ENCODE results near the gene MICA.
"Not testable (repeated sequence)": the region's sequence is repeated elsewhere in the genome, so short reads cannot be mapped to it uniquely, and the experiment has no call there.

MICA gene

DNA sequence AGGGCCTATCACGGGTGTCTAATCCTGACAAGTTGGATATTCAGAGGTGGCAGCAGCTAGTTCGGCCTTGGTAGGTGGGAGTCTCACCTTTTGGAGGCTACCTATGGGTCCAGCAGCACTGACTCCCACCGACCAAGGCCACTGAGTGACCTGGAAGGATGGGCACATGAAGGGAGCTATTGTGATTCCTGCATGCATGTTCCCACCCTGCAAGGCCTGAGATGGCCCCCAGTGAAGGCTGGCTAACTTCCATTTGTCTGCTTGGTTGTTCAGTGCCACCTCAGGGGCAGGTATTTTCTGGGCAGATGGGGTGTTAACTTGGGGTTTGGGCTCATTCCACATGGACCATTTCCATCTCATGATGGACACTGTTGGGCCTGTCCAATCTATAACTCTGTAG is 18.4 kb upstream of the MICA start:
- DNase-seq, result no peak

DNA sequence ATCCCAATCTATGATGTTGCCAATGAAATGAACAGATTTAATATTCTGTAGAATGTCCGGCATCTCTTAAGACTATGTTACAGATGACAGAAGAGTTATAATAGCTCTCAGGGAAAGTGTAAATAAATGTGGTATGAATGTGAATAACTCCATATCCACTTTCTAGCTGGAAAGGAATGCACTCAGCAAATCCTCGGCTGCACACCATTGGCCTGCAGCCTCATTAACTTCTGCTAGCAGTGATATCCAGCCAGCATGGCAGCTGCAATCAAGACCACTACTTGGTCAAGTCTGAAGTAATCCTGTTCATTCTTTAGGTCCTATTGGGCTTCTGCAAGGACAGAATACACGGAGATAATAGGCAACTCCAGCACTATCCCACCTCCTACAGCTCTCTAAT is 17.3 kb upstream of the MICA start:
- no peak for DNase-seq

DNA sequence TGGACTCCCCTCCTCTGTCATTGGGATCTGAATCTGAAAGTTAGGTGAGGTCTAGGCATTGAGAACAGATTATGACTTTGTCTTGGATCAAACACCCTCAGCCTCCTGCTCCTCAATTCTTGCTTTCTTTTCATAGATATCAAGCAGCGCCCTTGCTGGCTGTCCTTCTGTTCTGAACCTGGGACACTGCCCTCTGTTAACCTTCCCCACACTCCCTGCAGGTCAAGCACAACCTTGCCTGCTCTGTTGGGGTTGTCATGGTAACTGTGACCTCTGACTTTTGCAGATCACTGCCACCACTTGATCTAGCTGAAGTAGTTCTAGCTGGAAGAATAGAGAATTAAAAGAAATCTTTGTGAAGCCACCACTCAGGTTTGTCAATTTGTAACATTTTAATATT is 16.4 kb upstream of the MICA start:
- no peak for DNase-seq

DNA sequence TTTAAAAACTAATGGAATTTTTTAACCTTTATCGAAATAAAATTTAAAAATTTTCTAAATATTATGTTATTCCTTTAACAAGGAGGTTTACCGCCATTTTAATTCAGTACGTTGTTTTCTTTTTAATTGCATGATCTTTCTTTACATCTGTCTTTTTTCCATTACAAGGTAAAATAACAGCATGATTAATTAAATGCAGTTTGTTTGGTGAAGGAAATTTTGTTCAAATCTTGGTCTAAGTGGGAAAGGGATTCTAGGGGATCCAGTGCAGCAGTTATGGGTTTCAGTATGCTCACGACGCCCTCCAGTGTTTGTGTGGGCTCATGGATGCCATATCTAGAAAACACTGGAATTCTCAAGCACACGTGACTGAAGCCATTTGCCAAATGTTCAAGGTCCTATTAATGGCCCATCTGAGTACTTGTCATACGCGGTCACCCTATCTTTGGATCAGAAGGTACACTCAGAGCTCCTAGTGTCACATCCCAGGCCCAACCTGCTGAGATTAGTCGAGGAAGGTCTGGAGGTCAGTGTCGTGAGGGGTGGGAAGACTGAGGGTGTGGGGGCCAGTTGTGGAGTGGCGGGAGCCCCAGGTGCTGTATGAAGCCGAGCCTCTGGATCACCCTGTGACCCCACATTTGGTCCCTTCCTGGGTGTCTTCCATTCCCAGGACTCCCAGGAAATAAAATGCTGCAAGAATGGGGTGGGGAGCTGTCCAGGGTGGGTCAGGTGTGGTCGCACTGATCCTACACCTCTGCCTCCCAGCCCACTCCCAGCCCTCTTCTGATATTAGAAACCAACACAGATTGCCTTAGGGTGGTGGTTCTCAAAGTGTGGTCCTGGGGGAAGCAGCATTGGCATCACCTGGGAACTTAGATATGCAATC is 14.2 kb upstream of the MICA start:
- DNase-seq, result not testable (repeated sequence)

DNA sequence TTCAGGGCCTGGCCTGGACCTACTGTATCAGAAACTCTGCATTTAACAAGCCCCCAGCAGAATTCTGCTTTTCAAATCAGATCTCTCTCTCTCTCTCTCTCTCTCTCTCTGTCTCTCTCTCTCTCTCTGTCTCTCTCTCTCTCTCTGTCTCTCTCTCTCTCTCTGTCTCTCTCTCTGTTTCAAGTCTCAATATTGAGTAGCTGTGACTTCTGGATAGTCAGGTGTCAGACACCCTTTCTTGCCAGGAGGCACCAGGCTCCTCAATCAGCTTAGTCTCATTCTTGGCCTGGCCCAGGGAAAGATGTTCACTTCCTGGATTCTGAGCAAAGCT is 13.6 kb upstream of the MICA start:
- not testable (repeated sequence) for DNase-seq

DNA sequence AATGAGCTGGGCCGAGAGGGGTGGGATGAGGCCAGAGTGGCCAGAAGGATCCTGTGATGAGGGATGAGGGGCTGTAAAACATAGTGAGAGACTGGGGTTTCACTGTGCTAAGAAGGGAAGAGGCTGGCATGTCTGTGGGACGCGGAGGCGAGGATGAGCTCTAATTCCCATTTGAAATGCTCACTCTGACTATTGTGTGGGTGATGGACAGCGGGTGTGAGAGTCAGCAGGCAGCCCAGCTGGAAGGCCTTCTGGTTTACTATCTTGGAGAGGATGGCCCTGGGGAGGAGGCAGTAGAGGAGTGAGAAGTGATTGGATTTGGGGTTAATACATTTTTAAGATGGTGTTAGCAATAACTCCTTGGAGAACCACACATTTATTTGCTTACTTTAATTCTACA is 9.5 kb upstream of the MICA start:
- DNase-seq, result no peak

DNA sequence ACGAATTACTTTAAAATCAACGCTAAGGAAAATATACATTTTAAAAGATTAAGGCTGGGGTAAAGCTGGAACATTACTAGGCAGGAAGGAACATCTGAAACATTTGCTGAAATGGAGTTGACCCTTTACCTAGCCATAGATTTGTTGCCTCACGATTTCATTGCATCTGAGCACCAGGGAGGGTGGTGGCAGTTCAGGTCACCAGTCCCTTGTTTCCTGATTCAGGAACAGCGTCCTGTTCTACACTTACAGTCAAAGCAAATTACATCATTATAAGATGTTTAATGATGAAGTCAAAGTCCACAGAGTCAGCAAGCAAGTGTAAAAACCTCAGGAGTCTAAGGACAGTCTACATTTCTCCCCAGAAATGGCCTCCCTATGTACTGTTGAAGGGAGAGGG is 9.0 kb upstream of the MICA start:
- no peak for DNase-seq

DNA sequence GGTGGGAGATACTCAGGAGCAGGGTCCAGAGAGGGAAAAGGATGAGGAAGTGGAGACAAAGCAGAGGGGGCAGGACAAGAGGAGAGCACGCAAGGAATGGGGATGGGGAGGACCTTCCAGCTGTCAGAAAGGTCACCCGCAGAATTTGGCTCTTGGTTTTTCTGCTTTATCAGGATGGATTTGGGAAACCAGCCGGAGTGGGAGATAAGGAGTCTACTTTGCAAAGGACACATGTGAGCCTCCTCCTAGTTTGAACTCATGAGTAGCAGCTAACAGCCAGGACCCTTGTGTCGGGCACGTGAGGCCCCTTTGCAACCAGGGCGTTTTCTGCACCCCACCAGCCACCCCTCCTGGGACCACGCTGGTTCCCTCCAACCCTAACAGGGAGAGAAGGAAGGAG is 7.6 kb upstream of the MICA start:
- no peak for DNase-seq

DNA sequence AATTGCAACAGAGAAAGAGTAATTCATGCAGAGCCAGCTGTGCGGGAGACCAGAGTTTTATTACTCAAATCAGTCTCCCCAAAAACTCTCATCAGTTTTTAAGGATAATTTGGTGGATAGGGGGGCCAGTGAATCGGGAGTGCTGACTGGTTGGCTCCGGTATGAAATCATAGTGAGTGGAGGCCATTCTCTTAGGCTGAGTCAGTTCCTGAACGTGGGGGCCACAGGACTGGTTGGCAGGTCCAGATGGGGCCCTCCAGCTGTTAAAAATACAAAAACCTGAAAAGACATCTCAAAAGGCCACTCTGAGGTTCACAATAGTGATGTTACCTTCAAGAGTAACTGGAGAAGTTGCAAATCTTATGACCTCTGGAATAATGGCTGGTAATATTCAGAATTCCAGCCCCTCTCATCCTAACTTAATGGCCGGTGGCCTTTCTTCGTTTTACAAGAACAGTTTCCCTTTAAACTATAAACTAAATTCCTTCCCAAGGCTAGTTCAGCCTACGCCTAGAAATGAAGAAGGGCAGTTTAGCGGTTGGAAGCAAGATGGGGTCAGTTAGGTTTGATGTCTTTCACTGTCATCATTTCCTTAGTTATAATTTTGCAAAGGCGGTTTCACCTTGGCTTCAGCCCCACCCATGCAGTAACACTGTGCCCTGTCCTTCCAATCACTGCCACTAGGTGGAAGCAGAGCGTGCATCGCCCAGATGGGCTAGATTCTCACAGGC is 6.8 kb upstream of the MICA start:
- peak; percentile 50 for DNase-seq

DNA sequence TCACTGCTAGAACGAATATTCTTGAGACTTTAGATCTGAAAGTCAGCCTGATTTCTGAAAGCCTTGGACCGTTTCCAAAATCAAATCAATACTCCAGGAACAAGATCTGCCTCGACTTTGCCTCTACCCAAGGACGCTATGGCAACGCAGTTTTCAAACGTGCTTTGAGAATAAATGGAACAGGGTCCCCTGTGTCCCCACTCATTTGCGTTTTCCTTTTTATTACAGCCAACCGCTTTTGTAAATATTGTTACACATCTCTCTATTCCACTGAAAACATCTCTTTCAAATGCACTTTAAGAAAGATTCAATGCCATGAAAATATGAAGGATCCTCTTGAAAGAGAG is 6.3 kb upstream of the MICA start:
- DNase-seq, result not testable (repeated sequence)

DNA sequence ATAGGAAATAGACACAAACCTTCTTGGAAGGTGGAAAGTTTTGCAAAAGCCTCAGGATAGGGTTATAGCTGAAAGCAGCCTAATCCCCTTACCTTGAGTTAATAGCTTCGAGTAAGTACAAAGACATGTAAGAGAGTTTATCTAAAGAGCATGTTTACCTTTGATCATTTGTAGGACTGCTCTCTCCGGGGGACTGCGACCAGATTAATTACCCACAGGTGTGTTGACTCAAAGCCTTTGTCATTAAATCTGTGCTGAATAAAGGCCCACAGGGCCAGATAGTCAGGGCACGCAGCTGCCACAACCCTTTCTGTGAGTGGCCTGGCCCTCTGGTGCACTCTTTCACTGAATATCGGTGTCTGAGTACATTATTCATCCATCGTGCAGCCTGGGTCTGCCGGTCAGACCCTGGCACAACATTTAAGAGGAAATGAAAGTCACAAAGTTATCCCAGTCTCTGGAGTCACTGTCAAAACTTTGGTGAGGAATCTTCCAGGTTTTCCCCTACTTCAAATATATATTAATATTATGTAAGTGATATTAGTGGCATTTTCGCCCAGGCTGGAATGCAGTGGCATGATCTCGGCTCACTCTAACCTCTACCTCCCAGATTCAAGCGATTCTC is 5.4 kb upstream of the MICA start:
- no peak for DNase-seq

DNA sequence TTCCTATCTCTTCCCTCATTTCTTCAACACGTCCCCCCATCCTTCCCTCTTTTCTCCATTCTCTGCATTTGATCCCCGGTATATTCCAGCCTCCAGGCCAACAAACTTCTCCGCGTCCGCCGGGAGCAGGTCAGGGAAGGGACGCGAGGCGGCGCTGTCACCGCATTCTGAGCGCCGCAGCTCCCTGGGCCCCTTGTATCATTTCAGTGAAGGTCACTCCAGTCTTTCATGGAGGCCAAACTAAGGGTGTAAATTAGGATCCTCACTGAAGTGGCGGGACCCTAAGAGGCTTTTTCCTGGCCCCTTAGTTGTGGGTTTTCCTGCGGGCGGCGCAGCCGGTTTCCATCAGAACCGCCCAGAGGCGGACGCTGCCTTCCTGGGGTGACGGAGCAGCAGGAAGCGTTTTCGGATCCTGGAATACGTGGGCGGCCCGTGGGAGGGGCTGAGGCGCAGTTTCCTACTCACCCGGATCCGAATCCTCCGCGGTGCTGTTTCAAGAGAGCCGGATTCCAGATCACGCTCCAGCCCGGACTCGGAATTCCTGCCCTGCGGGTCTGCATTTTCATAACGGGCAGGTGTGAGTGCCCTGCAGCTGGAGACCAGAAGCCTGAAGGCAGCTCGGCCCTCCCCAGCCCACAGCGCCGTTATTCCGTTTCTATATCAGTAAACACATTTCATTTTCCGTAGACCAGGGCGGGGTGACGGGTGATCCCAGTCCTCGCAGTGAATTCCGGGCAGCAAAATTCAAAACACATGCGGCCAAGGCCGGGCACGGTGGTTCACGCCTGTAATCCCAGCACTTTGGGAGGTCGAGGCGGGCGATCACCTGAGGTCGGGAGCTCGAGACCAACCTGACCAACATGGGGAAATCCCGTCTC is 3.6 kb upstream of the MICA start:
- no peak for DNase-seq

DNA sequence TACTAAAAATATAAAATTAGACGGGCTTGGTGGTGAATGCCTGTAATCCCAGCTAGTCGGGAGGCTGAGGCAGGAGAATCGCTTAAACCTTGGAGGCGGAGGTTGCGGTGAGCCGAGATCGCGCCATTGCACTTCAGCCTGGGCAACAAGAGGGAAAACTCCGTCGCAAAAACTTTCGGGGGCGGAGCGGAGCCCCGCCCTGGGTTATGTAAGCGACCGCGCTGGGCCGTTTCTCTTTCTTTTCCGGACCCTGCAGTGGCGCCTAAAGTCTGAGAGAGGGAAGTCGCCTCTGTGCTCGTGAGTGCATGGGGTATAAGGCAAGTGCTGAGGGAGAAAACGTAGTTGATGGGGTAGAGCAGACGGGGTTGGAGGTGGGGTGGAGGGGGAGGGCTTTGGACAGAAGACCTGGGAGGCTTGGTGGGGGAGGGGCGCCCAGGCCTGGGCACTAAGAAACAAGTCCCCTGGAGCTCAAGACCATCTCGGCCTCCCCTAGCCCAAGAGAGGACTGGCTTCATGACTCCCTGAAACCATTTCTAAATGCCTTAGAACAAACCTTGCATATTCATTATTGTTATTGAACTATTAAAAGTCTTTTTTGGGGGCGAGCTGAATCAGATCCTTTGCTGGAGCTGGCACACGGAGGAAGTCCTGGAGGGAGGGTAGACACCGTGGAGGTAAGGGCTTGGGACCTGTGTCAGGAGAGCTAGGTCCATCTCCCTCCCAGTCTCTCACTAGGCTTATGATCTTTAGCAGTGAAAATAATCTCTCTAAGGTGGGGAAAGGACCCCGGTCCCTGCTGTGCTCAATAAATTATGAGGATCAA is 2.7 kb upstream of the MICA start:
- no peak for DNase-seq

DNA sequence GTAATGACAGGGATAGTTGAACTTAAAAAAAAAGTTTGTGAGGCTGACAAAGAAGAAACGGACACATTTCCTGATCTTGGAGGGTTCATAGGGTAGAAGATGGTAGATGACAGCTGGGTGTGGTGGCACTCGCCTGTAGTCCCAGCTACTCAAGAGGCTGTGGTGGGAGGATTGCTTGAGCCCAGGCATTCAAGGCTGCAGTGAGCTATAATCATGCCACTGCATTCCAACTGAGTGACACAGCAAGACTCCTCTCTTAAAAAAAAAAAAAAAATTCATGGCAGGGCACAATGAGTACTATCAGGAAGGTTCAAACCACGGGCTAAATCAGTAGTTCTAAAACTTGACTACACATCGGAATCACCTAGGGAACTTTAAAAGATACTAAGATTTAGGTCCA is 2.0 kb upstream of the MICA start:
- DNase-seq, result no peak

DNA sequence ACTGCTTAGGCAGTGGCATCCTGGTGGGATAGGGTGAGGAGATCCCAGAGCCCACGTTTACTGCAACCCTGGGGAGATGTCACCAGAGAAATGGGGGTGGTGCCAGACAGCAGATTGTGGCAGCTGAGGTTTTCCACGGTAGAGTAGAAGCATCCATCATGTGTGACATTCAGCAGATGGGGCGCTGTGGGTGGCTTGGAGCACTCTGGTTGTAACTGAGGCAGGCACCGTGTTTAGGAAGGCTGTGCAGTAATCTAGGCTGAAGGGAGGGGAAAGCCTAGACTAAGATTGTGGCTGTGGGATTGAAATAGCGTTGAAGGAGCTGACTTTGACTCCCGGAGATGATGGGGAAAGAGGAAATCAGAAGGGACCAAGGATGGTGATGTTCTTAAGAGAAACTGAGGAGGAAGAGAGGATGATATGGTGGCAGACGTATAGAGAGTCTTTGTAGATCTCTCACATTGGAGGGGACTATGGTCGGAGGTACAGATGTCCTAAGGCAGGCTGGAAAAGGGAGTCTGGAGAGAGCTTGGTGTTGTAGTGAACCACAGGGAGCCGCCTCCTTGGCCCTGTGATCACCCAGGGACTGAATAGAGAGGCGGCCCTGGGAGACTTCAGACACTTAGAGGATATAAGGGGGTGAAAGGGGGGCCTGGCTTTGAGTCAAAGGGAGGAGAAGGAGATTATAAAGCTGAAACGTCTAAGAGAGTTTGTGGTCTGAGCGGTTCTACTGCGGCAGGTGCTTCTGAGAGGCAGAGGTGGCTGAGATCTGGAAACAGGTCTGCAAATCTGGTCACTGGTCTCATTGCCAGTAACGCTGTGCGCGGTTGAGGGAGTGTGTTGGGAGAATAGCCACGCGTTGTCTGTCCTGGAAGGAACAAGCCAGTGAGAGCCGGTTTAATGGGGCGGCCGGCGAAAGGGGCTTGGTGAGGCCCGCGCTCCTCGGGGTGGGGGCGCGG is 792 bp upstream of the MICA start:
- no peak for DNase-seq

DNA sequence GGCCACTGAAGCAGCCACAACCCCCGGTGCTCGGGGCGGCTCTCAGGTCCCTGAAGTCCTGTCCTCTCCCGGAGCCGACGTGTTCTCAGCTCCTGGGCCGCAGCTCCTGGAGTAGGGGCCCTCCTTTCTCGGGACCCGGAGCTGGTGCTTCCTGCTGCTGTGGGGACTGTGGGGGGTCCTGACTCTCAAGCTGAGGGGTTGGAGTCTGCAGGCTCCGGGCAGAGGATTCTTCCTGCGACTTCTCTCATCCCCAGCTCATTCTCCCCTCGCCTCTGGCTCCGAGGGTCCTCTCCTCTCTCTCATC is 618 bp downstream of the MICA start:
- DNase-seq, result not testable (repeated sequence)

DNA sequence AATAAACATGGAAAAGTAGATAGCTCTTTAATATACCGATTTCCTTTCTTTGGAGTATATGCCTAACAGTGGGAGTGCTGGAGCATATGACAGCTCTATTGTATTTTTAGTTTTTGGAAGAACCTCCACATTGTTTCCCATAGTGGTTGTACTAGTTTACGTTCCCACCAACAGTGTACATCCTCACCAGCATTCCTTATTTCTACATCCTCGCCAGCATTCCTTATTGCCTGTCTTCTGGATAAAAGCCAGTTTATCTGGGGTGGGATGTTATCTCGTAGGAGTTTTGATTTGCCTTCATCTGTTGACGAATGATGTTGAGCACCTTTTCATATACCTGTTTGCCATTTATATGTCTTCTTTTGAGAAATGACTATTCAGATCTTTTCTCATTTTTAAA is 2.6 kb downstream of the MICA start:
- DNase-seq, result no peak

DNA sequence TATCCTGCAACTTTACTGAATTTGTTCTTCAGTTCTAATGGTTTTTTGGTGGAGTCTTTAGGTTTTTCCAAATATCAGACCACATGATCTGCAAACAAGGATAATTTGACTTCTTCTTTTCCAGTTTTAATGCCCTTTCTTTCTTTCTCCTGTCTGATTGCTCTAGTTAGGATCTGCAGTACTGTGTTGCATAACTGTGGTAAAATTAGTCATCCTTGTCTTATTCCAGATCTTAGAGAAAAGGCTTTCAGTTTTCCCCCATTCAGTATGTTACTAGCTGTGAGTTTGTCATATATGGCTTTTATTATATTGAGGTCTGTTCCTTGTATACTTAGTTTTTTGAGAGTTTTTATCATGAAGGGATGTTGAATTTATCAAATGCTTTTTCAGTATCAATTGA is 4.3 kb downstream of the MICA start:
- no peak for DNase-seq

DNA sequence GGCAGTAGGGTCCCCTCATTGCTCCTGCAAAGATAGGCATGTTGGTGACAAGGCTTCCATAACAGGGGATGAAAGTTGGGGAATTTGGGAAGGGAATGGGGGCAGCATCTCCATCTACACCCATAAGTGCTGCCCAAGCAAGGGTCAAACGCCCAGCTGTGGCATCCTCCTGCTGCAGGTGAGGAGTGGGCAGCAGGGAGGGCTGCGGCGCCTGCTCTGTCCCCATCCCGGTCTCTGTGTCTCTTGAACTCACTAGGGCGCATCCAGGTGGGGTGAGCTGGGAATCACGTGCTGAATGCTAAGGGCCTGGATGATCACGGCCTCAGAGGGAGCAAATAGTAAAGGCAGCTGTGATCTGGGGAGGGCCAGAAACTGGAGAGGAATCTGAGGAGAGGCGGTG is 9.1 kb downstream of the MICA start:
- no peak for DNase-seq

DNA sequence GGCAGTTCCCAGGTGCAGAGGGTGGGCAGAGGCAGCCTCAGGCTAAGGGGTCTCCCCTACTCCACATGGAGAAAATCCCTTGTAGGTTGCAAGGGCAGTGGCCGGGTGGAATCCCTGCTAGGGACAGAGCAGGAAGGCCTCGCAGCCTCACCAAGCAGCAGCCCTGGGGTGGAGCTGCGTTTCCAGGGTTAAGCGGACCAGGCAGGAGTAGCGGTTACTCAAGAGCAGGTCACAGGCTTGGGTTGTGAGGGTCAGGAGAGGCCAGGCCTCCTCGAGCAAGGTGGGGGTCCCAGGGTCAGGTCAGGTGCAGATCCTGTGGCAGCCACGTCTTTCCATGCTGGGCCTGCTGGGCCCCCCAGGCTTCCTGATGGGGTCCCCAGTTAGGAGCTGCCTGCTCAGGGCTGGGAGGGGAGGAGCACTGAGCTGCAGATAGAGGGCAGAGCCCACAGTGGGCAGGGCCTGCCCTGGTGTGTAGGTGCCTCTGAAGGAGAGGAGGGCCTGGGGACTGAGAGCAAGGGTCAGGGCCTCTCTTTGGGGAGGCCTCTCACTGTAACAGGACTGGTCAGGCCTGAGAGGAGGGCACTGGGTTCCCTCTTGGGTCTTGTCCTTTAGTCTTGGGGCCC is 10.9 kb downstream of the MICA start:
- not testable (repeated sequence) for DNase-seq

DNA sequence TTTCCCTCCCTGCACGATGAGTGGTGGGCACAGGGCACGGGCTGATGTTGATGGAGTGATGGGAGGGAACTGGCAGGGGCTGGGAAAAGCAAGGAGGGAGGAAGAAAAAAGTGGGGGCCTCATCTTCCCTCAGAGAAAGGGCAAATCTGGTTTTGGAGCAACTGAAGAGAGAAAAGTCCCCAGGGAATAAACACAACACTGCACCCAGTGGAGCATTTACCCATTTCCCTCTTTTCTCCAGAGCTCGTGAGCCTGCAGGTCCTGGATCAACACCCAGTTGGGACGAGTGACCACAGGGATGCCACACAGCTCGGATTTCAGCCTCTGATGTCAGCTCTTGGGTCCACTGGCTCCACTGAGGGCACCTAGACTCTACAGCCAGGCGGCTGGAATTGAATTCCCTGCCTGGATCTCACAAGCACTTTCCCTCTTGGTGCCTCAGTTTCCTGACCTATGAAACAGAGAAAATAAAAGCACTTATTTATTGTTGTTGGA is 11.4 kb downstream of the MICA start:
- no peak for DNase-seq

All from NCI-H2171 (cell line).